Suprapubic skin (tissue), 4 donors: Measurements from ENCODE around the gene LMBR1.
"Not testable (repeated sequence)": the region's sequence is repeated elsewhere in the genome, so short reads cannot be mapped to it uniquely, and the experiment has no call there.

ENCODE experiments used
- EP300 ChIP-seq: sonication (generic); formaldehyde crosslinking; IDR thresholded peaks from one replicate; pipeline ENCODE4 v1.6.1; 2017; ENCODE audit warnings: antibody characterized with exemption
- POLR2A ChIP-seq, 2 donors: fragments of 450-650 bp; IDR thresholded peaks; one replicate each; pipeline ENCODE4 v1.6.1; 2017; ENCODE audit warnings: antibody characterized with exemption in 2 of 2, mild to moderate bottlenecking in 2 of 2, moderate library complexity in 2 of 2
- POLR2AphosphoS5 ChIP-seq, 3 donors: sonication (generic); formaldehyde crosslinking; IDR thresholded peaks; one replicate each; pipeline ENCODE4 v1.6.1; 2017; ENCODE audit warnings: antibody characterized with exemption in 3 of 3
- TF ChIP-seq, protein P1 (sequence below), 2 donors: fragments of 200-600 bp in 1 of 2; fragments of 450-650 bp in 1 of 2; sonication (generic) in 1 of 2; IDR thresholded peaks; one replicate each; pipeline ENCODE4 v1.5.1; 2016 to 2019; ENCODE audit warnings: antibody characterized with exemption in 2 of 2, mild to moderate bottlenecking in 1 of 2, moderate library complexity in 1 of 2

DNA sequence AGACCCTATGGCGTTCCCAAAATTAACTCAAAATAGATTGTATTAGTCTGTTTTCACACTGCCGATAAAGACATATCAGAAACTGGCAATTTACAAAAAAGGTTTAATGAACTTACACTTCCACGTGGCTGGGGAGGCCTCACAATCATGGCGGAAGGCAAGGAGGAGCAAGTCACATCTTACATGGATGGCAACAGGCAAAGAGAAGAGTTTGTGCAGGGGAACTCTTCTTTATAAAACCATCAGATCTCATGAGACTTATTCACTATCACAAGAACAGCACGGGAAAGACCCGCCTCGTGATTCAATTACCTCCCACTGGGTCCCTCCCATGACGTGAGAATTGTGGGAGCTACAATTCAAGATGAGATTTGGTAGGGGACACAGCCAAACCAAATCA, 32.9 kb downstream of the LMBR1 start:
- TF ChIP-seq, protein P1, sequence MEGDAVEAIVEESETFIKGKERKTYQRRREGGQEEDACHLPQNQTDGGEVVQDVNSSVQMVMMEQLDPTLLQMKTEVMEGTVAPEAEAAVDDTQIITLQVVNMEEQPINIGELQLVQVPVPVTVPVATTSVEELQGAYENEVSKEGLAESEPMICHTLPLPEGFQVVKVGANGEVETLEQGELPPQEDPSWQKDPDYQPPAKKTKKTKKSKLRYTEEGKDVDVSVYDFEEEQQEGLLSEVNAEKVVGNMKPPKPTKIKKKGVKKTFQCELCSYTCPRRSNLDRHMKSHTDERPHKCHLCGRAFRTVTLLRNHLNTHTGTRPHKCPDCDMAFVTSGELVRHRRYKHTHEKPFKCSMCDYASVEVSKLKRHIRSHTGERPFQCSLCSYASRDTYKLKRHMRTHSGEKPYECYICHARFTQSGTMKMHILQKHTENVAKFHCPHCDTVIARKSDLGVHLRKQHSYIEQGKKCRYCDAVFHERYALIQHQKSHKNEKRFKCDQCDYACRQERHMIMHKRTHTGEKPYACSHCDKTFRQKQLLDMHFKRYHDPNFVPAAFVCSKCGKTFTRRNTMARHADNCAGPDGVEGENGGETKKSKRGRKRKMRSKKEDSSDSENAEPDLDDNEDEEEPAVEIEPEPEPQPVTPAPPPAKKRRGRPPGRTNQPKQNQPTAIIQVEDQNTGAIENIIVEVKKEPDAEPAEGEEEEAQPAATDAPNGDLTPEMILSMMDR (IDR thresholded peaks at IDR 0.05), result not testable (repeated sequence)
- TF ChIP-seq POLR2AphosphoS5 (IDR thresholded peaks at IDR 0.05); EP300; POLR2A (IDR thresholded peaks at IDR 0.05): not testable (repeated sequence)
